Skeletal muscle satellite cell (primary cell): ENCODE measurements around the gene TNNC1.

Experiments used
- H3K27me3 ChIP-seq: 2 replicates; pipeline ENCODE4 v1.7.0; 2013; ENCODE audit warnings: low read length; ENCODE audit not compliant: control insufficient read depth, insufficient read depth
- H3K36me3 ChIP-seq: 2 replicates; pipeline ENCODE4 v1.7.0; 2013; ENCODE audit warnings: mild to moderate bottlenecking, control low read depth, low read length; ENCODE audit not compliant: insufficient read depth
- H3K4me1 ChIP-seq: 2 replicates; pipeline ENCODE4 v1.7.0; 2013; ENCODE audit warnings: low read length; ENCODE audit not compliant: control insufficient read depth, insufficient read depth
- H3K4me2 ChIP-seq: 2 replicates; pipeline ENCODE4 v1.7.0; 2013; ENCODE audit warnings: mild to moderate bottlenecking, low read length
- H3K4me3 ChIP-seq: 2 replicates; pipeline ENCODE4 v1.7.0; 2013; ENCODE audit warnings: low read length
- H3K9ac ChIP-seq: 2 replicates; pipeline ENCODE4 v1.7.0; 2013; ENCODE audit warnings: mild to moderate bottlenecking, low read depth, low read length, moderate library complexity
- H3K9me3 ChIP-seq: replicated peaks from 2 replicates; pipeline ENCODE4 v1.7.0; 2013; ENCODE audit warnings: mild to moderate bottlenecking, control low read depth, low read length

The TNNC1 gene

DNA sequence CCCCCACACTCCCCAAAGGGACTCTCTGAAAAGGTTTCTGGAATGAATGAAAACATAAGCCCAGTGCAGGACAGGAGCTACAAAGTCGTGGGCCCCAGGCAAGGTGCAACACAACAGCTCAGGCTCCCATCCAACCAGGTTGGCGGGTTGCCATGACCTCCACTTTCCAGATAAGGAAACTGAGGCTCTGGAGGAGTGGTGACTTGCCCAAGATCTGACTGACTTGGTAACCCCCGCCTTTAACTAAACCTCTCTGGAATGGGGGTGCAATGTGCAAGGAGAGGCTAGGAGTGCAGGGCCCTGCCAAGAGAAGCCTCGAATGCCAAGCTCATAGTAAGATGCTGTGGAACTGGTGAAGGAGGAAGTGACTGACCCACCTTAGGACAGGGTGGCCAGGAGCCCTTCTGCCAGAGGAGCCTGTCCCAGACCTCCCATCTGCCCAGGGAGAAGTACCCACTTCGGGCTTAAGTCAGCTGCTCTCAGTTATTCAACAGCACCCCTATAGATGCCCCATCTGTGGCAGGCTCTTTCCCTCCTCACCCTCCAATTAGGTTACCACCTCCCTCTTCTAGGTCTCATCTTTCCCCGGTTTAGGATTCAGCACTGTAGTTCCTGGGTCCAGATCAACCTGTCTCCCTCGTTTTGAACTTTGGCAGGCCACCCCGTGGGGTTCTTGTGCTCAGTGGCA lies 553 bp upstream of the TNNC1 start:
- H3K36me3 ChIP-seq, result peaks cover 21% of the 10 kb centered on the region
- peak overlapping the region; percentile 84 for H3K4me3 ChIP-seq
- H3K4me1 ChIP-seq, result peaks cover 39% of the 10 kb centered on the region
- H3K9me3 ChIP-seq, result no peaks in the 10 kb centered on the region
- peak overlapping the region; percentile 94 for H3K4me2 ChIP-seq
- peak overlapping the region; percentile 81 for H3K9ac ChIP-seq
- no peaks in the 10 kb centered on the region for H3K27me3 ChIP-seq

DNA sequence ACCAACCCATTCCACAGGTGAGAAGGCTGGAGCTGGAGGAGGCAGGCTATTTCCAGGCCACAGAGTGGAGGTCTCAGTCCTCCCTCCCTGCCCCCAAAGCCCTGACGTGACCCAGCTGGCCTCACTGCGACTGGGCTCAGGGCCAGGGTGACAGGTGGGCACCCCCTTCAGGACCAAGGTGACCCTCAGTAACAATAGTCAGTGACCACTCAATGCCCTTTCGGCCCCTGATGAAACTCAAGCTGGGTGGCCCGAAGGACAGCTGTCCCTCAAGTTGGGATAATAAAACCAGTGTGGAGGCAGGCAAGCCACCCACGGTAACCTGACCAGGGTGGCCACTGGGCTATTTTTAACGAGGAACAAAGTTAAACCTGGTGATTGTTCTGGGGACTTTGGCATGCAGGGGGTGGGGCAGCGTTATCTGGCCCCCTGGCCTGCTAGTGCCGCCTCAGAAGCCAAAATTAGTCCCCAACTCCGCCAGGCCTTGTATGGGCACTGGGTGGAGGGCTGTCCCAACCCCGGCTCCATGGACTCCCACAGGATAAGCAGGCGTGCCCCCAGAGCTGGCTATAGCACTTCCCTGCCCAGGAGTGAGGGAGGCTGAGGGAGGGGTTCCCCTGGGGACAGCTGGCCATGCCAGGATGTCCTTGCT lies 1.1 kb downstream of the TNNC1 start:
- Histone ChIP-seq H3K27me3 (no peaks in the 10 kb centered on the region), H3K4me2 (no peak overlapping the region), H3K36me3 (peaks cover 4% of the 10 kb centered on the region), H3K4me1 (peaks cover 39% of the 10 kb centered on the region), H3K9me3 (no peaks in the 10 kb centered on the region), H3K4me3 (no peak overlapping the region), H3K9ac (no peak overlapping the region)

DNA sequence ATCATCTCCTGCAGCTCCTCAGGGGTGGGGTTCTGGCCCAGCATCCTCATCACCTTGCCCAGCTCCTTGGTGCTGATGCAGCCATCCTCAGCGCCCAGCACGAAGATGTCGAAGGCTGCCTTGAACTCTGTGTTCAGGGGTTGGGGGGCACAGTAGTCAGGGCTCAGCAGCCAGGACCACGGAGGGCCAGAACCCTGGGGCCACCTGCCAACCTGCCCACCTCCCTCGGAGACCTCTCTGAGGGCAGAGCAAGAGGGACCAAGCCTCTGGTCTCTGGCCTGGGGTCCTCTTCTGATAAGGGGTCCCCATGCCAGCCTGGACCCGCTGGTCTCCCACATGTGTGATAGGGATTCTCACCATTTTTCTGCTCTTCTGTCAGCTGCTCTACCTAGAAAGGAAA lies 1.7 kb downstream of the TNNC1 start:
- H3K4me3 ChIP-seq, result no peak overlapping the region
- no peak overlapping the region for H3K9ac ChIP-seq

DNA sequence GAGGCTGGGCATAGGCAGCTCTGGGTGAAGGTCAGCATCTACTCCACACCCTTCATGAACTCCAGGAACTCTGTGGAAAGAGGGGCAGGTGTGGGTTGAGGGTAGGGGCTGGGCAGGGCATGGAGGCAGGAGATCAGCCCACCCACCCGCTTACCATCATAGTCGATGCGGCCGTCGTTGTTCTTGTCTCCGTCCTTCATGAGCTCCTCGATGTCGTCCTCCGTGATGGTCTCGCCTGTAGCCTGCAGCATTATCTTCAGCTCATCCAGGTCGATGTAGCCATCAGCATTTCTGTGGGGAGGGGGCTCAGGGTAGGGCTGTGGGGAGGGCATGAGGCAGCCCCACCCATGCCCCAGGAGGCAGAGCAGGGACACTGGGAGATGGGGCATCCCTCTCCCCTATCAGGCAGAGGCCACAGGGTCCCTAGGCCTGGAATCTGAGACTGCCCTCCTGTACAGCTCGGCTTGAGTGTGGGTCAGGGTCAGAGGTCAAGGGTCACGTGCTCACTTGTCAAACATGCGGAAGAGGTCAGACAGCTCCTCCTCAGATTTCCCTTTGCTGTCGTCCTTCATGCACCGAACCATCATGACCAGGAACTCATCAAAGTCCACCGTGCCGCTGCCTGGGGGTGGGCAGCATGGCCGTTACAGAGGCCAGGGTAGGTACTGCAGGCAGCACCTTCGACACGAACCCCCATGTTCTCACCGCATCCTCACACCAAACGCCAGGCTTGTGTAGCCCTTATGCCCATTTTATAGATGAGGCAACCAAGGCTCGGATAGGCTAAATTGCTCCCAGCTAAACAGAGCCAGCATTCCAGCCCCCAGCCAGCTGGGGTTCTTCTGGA lies 2.4 kb downstream of the TNNC1 start:
- Histone ChIP-seq H3K4me1 (peaks cover 31% of the 10 kb centered on the region), H3K4me2 (no peak overlapping the region), H3K36me3 (no peaks in the 10 kb centered on the region), H3K4me3 (no peak overlapping the region), H3K27me3 (no peaks in the 10 kb centered on the region), H3K9ac (no peak overlapping the region), H3K9me3 (no peaks in the 10 kb centered on the region)

More for the DNA sequence above, 1.7 kb downstream of the TNNC1 start:
- no peaks in the 10 kb centered on the region for H3K36me3 ChIP-seq
- peaks cover 37% of the 10 kb centered on the region for H3K4me1 ChIP-seq
- H3K4me2 ChIP-seq, result no peak overlapping the region
- no peaks in the 10 kb centered on the region for H3K9me3 ChIP-seq
- no peaks in the 10 kb centered on the region for H3K27me3 ChIP-seq

DNA sequence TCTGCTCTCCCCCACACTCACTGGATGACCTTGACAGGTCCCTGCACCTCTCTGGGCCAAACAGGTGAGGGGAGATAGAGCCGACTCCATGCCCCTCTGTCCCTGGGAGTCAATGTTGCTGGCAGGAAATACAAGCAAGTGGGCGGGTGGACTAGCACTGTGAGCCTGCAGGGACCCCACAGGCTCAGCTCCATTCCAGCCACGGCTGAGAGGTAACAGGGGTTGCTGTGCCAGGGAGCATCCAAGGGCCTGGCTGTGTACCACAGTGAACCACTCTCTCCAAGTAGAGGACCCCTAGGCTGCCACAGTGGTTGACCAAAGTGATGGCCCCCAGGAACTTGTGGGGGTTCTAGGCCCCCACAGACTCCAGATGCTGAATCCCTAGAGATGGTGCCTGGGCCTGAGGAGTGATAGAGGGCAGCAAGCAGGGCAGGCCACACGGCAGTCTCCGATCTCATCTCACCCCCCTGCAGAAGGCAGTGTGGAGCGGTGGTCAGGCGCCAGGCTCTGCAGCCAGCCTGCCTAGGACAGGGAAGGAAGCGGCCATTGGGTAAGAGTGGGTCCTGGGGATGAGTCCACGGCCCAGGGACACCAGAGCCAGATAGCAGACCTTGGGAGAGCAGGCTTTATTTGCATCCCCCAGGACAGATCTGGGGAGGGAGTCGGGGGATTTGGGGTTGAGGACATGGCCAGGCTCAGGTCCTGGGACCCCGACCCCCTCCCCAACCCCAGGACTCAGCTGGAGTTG lies 3.2 kb downstream of the TNNC1 start:
- Histone ChIP-seq H3K9me3 (no peaks in the 10 kb centered on the region), H3K4me2 (no peak overlapping the region), H3K36me3 (no peaks in the 10 kb centered on the region), H3K27me3 (no peaks in the 10 kb centered on the region), H3K9ac (no peak overlapping the region), H3K4me3 (no peak overlapping the region), H3K4me1 (peaks cover 31% of the 10 kb centered on the region)

DNA sequence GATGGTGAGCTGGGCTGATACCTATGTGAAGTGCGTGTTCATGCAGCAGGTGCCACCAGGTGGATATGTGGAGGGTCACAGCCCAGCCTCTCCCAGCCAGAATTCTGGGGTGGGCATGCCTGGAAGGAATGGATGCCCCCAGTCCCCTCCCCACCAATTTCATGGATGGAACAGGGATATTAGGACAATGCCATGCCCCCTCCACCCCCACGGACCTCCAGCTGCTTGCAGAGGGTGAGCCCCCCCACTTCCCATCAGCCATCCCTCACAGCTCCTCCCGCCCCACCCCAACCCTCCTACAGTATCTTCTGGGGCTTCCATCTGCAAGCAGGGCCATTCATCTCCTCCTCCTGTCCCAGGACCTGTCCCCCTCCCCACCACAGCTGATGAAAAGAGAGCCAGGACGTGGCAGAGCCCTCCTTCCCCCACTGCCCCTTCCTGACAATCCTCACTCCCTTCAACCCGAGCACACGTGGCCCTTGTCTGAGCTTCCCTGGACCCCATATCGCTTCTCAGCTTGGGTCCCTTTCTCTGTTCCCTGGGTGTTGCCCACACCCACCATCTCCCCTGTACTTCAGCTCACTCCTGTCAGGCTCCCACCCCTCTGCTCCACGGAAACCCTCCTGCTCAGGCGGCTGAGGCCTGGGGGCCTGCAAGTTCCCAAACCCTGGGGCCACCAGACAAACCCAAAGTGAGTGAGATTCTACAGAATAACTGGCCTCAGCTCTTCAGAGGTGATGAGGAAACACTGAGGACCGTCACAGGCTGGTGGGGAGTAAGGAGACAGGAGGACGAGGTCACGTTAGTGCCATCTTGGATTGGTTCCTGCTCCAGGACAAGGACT lies 6.1 kb downstream of the TNNC1 start:
- Histone ChIP-seq H3K4me1 (peaks cover 15% of the 10 kb centered on the region), H3K4me2 (no peak overlapping the region), H3K4me3 (no peak overlapping the region), H3K27me3 (no peaks in the 10 kb centered on the region), H3K9ac (no peak overlapping the region), H3K9me3 (no peaks in the 10 kb centered on the region), H3K36me3 (no peaks in the 10 kb centered on the region)

DNA sequence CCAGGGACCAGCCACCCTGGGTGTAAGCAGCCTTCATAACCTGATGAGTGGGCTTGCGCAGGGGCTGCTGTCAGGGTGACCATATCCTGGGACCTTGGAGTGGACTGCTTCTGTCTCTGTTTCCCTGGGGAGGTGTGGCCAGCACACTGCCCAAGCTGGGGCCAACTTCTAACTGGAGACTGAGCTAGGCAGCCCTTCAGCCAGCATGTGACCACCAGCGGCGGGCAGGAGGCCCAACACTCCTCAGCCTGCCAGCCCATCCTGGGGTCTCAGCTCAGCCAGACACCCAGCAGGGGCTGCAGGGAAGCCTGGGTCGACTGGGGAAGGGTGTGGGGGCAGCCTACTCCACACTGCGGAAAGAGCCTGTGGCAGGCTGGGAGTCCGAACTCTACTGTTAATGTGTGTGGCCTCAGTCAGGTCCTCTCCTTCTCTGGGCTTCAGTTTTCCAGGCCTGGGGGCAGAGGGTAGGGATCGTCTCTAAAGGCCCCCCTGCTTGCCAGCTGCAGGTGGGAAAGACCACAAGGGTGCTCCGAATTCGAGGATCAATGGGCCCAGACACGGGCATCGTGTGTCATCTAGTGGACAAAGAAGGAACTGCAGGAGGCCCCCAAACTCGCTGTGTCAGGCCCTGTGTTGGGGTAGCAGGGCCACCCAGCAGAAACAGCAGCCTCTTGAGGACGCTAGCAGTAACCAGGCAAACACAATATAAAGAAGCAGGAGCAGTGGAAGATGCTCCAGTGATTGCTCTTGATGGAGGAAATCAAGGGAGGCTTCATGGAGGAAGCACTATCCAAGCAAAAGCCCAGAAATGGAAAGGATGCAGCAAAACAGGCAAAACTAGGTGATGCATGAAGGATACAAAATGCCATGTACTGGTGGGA lies 7.0 kb downstream of the TNNC1 start:
- H3K36me3 ChIP-seq, result no peaks in the 10 kb centered on the region
- H3K9ac ChIP-seq, result no peak overlapping the region
- H3K9me3 ChIP-seq, result no peaks in the 10 kb centered on the region
- no peak overlapping the region for H3K4me3 ChIP-seq
- H3K4me2 ChIP-seq, result no peak overlapping the region
- no peaks in the 10 kb centered on the region for H3K27me3 ChIP-seq
- peaks cover 12% of the 10 kb centered on the region for H3K4me1 ChIP-seq

DNA sequence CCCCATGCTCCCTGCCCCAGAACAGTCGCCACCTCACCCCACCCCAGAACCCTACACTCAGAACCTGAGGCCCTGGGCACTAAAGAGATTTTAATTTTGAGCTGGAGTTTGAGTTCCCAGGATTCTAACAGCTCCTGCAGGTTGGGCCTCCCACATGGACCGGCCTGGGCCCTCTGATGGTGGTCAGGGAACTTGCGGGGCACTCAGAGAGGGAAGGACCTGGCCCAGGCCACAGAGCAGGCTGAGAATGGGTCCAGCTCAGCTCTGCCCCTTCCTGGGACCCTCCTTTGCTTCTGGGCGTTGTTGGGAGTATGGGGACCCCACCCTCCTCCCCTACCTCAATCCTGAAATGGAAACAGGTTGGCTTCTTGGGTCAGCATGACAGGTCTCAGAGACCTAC lies 7.8 kb downstream of the TNNC1 start:
- Histone ChIP-seq H3K27me3 (no peaks in the 10 kb centered on the region), H3K36me3 (no peaks in the 10 kb centered on the region), H3K4me3 (no peak overlapping the region), H3K9ac (no peak overlapping the region), H3K4me2 (no peak overlapping the region), H3K9me3 (no peaks in the 10 kb centered on the region), H3K4me1 (peaks cover 12% of the 10 kb centered on the region)

DNA sequence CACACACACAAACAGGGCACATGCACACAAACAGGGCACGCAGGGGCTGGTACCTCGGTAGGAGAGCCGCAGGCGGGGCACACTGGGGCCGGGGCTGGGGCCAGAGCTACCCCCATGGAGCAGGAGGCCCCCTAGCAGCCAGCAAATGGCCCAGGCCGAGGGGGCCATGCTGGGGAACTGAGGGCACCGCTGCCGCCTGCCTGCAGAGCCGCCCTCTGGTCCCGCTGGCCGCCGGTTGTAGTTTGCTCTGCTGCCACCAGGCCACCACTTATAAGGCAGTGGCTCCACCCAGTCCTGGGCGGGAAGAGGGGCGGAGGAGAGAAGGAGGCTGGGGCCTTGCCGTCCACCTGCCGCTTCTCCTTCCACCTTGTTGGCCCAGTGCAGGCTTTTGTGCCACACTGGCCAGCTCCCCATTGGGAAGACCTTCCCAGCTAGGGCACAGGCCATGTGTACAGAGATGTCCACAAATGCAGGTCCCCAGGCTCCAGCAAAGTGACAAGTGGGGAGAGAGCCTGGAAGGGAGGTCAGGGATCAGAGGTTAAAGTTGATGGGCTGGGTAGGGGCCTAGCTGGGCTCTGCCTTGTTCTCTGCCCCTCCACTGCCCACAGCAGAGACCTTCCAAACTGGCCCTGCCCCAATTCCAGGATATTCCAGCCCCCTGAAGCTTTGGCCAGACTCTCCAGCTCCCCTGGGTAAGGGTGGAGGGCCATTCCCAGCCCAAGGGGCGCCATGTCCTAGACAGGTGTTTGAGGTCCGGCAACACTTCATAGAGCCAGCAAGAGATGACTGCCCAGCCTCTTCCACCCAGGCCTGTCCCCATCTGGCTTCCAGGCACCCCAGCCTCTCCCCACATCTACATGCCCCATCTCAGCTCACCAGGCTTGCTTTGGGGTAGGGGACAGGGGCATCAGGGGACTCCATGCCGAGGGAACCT lies 8.7 kb downstream of the TNNC1 start, which contains the start of gene SEMA3G:
Gene SEMA3G (minus strand): TSS at position 244 of the 934 bp plus-strand sequence. CDS start 76 bp downstream, at position 168.
- Histone ChIP-seq H3K36me3 (no peaks in the 10 kb centered on the region), H3K4me2 (peak within 1 kb of the TSS; percentile 56), H3K4me3 (no peak within 1 kb of the TSS), H3K4me1 (peaks cover 5% of the 10 kb centered on the region), H3K9me3 (no peaks in the 10 kb centered on the region), H3K9ac (no peak within 1 kb of the TSS), H3K27me3 (no peaks in the 10 kb centered on the region)
